ENCODE results near the gene SLC66A3.

DNA sequence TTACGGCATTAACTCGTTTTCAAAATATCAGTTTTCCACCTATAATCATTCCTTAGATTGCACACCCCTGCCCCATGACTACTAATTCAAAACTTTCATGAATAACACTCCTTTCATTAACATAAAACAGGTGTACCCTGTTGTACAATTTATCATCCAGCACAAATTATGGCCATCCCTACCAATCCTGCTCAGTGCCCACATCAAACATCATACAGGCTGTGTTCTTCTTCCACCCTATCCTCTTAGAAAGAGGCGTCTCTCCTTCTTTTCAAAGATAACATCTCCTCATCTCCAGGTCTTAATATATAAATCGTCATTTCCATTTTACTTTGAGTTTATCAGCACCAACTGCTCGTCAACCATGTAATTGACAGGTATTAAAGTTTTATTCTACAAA, 67.6 kb downstream of the SLC66A3 start:
- TF ChIP-seq, protein P1, sequence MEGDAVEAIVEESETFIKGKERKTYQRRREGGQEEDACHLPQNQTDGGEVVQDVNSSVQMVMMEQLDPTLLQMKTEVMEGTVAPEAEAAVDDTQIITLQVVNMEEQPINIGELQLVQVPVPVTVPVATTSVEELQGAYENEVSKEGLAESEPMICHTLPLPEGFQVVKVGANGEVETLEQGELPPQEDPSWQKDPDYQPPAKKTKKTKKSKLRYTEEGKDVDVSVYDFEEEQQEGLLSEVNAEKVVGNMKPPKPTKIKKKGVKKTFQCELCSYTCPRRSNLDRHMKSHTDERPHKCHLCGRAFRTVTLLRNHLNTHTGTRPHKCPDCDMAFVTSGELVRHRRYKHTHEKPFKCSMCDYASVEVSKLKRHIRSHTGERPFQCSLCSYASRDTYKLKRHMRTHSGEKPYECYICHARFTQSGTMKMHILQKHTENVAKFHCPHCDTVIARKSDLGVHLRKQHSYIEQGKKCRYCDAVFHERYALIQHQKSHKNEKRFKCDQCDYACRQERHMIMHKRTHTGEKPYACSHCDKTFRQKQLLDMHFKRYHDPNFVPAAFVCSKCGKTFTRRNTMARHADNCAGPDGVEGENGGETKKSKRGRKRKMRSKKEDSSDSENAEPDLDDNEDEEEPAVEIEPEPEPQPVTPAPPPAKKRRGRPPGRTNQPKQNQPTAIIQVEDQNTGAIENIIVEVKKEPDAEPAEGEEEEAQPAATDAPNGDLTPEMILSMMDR (conservative IDR thresholded peaks at IDR 0.05; ENCODE audit: low read depth, low read length): no peak
- TF ChIP-seq EZH2phosphoT487 (IDR thresholded peaks at IDR 0.05; ENCODE audit: borderline replicate concordance, low read length) (no peak), EZH2 (IDR thresholded peaks at IDR 0.05; ENCODE audit: low read length, unreplicated experiment) (no peak)
